NCI-H1436 (cell line): ENCODE measurements around the gene TUT7.

ENCODE experiments used
- DNase-seq: peaks from one replicate; lab custom pipeline; 2025; lab: John Stamatoyannopoulos, UW

TUT7 gene

GRCh38 chr9:86252870-86253269 lies 101.3 kb downstream of the TUT7 start:
- DNase-seq = no peak

GRCh38 chr9:86250123-86250522 lies 104.1 kb downstream of the TUT7 start:
- no peak for DNase-seq

GRCh38 chr9:86248746-86249145 lies 105.5 kb downstream of the TUT7 start:
- DNase-seq = no peak

GRCh38 chr9:86246752-86247161 lies 107.5 kb downstream of the TUT7 start:
- peak; percentile 6 for DNase-seq

DNA sequence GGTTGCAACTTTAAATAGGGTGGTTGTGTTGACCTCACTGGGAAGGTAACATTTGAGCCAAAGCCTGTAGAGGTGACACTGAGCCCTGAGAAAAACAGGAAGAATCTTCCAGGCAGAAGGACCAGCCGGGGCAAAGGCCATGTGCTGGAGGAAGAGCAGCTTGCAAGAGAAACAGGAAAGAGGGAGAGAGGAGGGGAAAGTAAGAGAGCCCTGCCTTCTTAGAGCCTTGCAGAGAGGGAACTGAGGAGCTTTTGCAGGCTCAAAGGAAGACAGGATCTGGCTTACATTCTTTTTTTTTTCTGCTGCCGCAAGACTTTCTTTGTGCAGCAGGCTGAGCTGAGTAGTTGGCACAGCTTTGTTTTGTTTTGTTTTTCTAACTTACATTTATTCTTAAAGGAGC lies 112.1 kb downstream of the TUT7 start:
- no peak for DNase-seq

DNA sequence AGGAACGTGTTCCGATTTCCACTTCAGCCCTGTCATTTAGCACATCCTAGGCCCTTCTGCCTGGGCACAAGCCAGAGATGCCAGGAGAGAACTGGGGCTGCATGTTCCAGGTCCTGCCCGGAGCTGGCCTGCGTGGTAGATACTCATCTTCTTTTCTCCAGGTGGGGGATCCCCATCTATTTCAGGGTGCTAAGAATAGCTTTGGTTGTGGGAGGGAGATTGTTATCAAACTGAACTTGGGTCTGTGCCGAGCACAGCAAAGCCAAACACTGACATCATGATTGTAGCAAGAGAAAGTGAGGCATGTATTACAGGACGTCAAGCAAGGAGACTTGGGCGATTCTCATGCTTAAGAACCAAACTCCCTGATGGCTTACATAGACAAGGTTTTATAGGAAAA lies 113.0 kb downstream of the TUT7 start:
- no peak for DNase-seq

GRCh38 chr9:86238861-86239770 lies 115.1 kb downstream of the TUT7 start:
- DNase-seq = no peak
